Stimulated activated CD4-positive, alpha-beta T cell treated with anti-CD3 and anti-CD28 coated beads, Interleukin-12 subunit alpha, Interleukin-12 subunit beta, amount 100 ng/mL, for 48 hours (primary cell): ENCODE results near the gene ERBB4.
"Not testable (repeated sequence)": the region's sequence is repeated elsewhere in the genome, so short reads cannot be mapped to it uniquely, and the experiment has no call there.

Experiments used
- DNase-seq, 3 donors: peaks; one replicate each; pipeline ENCODE4 v3.0.0-alpha.2; 2020; ENCODE audit warnings: low read depth in 2 of 3, low spot score in 1 of 3

Gene ERBB4

DNA sequence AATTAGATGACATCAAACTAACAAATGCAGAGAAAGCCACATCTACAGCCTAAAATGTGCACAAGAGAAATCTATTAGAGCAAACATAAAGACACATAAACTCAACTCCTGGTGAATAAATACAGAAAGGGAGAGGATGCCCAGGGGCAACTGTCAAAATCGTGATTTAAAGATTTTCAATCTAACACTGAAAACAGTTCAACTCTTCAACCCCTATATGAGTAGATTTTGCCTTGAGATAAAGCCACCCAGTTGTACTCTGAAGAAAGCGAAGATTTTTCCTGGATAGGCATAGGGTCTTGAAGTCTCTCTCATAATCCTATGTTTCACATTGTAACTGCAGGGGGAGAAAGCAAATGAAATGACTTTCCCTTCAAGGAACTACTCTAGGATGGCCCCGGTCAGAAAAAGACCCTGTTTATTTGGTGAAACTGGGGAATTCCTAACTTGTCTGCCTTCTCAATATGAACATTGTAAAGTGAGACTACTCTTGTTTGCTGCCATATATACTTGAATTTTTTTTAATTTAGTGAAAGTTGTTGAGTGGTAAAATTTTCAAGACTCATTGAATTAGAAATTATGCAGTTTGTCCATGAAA is 226.7 kb downstream of the ERBB4 start:
- no peak for DNase-seq

DNA sequence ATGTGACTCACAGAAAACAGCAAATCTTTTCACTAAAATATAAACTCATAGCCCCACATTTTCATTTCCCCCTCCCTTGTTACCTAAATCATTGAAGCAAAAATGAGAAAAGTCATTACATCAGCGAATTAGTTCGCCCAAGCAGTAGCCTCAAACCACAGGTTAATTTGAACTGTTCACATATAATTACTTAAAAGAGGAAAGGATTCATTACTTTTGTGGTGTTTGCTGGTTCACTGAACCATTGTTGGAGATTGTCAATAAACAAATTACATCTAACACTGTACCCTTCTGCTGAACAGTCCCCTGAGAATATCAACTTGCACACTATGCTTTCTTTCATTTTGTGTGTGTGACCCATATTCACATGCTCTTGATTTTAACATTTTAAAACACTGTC is 238.7 kb downstream of the ERBB4 start:
- no peak for DNase-seq

DNA sequence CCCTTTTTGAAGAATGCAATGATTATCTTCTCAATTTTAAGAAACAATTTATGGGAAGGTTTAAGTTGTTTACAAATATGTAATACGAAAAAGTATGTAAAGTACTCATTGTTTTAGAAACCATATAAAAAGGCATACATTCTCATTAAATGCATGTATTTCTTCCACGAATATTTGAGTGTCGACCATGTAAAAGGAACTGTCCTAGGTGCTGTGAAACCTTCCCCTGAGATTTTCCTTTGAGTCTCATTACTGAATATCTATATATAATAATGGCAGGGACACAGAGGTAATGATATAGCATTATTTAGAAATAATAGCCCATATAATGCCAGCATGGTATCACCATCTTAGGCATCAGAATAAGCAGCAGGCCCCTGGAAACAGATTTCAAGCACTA is 239.3 kb downstream of the ERBB4 start:
- DNase-seq = no peak

DNA sequence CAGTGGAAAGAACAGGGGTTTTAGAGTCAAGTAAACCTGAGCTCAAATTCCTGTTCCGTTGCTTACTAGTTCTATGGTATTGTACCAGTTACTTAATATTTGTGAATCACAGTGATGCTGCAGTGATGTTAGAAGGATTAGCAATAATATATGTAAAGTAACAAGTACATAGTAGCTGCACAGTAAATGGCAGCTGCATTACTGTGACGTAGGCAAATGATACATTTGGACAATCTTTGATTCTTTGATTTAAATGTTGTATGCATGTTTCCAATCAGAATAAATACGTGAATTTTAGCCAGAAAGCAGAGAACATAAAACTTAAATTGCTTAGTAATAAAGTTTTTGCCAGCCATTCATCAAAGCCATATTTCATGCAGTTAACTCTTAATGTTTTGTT is 243.0 kb downstream of the ERBB4 start:
- DNase-seq = no peak

DNA sequence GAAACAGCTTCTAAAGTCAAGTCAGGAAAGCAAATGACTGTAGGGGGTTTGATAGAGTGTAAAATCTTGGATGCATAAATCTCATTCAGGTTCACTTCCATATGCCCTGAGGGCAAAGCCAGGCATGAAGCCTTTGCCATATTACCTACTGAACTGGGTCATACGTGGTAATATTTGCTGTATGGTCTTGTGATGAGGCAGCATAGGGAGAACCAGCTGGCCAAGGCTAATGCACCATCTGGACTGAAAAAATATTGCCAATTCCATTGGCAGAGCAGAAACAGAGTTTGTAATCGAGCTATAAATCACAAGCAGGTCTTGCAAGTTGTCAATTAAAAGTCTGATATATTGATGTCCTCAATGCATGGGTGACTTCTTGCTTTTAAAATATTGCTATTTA is 243.8 kb downstream of the ERBB4 start:
- no peak for DNase-seq

DNA sequence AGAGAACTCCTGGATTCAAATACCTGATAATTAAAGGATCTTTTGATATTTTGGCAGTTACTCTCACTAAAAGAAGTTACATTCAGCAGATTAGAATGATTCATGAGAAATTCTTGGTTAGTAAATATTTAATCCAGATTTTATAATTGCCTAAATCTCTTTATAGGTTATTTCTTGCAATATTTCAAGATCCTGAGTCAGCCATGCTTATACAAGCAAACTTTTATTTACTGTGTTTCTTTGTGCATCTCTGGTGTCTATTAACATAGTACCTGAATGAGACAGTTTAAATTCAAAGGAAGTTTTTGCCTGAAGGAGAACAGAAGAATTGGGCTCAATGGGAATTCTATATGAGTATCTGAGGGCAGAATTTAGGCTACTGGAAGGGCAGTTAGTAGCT is 249.3 kb downstream of the ERBB4 start:
- DNase-seq = no peak

DNA sequence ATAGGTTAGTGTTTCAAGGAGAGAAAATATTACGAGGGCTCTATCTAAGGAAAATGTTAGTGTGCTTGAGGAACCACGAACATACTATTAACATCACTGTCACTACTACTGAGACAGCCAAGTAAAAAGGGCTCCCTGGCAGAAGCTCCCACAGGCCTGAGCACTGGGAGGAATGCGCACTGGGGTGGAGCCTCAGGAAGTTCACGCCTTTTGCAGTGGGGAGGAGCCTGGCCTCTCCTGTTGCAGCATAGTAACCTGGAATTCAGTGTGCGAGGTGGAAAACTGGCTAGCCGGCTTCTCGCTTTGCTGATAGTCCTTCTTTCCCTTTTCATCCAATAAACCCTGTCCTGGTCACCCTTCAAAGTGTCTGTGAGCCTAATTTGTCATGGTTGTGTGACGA is 250.3 kb downstream of the ERBB4 start:
- DNase-seq = no peak

DNA sequence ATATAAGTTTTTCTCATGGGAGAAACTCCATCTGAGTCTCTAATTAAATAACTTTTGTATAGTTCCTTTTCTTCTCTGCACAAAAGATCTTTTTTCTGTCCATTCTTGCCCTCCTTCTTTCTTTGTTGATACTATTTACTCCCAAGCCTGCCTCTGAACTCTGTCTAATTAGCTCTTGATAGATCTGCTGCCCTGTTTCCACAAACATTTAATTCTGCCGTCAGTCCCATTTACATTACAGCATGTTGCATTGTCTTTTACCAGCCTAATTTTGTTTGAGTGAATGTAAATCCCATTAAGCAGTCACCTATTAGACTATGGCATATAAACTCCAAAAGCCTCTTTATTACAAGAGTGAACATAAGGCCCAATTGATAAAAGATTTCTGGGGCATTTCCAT is 254.4 kb downstream of the ERBB4 start:
- DNase-seq = no peak

DNA sequence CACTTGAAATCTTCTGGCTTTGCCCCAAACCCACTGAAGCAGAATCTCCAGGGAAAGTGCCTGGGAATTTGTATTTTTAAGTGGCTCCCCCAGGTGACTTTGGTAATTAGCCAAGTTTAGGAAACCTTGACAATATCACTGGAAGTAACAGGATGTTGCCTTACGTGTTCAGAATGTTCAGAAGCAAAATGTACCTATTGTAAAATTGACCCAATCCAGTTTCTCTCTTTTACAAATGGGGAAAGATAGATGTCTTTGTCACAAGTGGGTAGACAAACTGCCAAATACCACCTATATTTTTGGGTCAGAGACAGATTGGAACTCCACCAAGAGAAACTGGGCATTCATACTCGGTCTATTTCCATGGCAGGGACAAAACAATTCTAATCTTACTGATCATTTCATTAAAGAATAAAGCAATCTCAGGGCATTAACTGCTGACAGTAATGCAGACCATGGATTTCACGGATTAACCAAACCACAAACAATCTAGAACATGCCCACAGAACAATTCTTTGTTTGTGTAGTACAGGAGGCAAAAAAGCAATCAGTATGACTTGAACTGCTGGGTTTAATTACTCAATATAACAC is 255.8 kb downstream of the ERBB4 start:
- DNase-seq = no peak

DNA sequence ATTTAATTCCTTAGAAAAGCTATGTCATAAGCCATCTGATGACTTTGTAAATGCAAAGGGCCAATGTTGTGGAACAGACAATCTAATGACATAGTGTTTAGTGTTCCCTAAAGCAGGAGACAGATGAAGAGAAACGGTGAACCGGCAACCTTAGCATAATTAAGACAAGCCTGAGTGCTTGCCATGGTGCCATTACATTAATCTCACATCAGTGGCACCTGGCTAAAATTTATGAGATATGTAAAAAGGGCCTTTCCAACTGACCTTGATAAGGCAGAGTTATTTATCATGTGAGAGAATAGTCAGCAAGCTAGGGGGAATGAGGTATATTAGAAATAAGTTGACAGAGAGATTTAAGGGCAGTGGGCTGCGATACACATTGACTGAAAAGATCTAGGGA is 261.8 kb downstream of the ERBB4 start:
- no peak for DNase-seq

DNA sequence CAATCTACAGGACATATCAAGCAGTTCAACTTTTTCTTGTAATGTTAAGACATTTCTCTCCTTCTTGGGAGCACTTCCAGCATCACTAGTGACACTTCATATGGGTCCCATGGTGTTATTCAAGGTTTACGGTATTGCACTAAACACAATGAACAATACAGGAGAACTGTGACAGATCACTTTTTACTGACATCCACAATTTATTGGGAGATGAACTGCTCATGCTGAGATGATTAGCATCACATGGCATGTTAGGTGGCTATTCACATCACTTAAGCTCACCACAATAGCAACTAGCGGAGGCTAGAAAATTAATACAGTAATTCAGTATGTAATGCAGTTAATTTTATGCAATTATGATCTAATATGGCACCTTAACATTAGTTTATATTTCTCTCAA is 264.4 kb downstream of the ERBB4 start:
- no peak for DNase-seq

DNA sequence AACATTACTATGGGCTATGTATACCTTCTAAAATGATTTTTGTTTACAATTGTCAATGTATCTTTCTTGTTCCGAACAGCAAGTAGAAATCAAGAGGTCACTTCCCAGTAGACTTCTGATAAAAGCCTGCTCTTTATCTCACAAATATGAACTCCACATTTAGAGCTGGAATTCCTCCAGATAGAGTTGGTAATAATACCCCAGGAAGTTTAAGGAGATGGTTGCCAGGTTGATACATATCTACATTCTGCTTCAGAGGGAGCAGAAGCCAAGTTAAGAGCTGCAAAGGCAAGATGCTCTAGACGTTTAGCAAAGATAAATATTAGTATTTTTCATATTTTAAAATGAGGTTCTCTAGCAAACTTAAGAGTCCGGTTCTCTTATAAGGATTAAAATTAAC is 267.0 kb downstream of the ERBB4 start:
- DNase-seq = no peak

DNA sequence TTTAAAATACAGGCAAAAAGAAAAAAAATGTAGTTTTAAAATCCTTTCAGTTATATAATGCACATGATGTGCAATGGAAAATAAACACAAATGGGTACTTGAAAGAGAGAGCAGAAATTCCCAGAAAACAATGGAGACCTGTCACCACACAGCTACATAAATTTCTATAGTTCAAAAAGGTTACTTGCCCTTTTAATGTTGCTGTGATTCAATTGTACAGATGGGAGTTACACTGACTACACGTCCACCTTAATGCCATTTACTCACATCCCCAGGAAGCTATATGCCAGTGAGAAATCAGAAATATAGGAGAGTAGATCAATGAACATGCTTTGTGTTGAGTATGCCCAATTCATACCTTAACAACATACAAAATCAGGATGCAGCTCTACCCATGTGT is 269.6 kb downstream of the ERBB4 start:
- DNase-seq = no peak

DNA sequence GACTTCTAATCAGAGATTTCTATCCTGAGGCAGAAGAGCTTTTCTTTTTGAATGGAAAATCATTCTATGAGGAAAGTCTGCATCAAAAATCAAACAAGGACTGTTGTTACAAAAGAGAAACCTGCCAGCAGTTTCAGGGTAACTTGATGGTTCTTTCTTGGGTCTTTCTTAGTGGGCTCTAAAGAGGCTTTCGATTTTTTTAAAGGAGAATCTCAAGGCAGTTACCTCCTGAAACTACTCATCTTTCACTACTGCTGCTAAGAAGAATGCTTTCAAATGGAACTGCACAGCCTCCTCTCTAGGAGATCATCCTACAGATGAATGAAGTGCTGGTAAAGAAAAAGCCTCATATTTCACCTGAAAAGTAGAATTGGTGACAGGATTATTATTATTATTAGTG is 272.3 kb downstream of the ERBB4 start:
- DNase-seq = no peak

DNA sequence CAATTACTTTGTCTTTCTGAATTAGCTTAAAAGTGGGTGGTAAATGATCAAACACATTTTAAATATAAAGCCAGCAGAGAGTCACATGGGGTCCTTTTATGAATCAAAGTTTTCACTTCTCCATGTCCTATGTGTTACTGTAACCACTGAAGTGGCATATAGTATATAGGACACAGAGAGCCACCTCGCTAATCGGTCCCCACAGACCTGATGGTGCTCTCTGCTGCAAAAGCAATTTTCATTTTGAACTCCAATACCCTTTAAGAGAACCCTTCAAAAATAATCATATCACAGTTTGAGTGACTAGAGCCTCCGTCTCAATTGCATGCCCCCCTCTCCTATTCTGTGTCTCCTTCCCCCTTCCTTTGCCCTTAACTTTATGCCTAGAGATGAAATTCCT is 272.8 kb downstream of the ERBB4 start:
- DNase-seq = no peak

DNA sequence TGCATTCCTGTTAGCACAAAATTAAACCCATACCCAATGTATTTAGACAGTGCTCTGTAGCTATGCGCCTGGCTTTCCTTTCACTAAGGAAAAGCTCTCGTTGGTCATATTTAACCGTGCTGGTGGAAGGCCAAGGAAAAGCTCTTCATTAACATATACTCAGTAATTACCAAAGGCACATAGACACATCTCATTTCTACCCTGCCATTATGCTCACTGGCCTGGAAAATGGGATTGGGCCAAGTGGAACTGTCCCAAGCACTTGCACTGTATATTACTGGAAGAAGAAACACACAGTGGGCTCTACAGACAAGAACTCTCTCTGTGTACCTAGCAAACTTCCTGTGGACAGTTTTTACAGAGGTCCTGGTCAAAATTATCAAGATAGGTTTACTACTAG is 274.4 kb downstream of the ERBB4 start:
- no peak for DNase-seq

DNA sequence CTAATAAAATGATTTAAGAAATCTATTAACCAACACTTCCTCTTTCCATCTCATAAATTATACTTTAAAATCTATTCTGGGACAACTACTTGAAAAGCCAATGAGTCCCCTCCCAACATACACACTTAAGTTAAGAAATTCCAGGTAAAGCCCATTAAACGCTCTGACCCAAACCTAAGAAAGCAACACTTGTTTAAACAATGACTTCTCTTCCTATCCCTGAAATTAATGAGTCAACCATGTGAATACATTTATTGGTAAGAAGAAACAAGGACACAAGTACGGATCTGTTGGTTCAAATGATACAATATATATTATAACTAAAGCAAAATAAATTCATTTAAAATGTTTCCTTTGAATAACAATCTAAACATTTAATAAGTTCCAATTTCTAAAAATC is 279.4 kb downstream of the ERBB4 start:
- DNase-seq = no peak

DNA sequence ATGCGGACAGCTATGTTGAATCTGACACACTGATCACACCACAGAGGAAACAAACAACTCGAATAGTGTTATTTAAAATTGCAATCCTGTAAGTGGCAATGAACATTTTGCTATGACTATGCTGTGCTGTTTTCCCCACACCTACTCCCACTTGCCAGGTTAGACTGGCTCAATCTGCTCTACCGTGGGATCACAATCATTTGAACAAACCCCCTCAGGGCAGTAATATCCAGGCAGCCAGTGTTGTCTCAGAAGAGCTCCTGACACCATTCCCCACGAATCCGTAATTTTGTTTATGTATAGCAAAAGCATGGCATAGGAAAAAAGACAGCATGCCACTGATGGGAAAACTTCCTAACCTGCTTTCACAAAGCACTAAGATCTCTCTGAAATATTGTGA is 284.3 kb downstream of the ERBB4 start:
- DNase-seq = no peak

DNA sequence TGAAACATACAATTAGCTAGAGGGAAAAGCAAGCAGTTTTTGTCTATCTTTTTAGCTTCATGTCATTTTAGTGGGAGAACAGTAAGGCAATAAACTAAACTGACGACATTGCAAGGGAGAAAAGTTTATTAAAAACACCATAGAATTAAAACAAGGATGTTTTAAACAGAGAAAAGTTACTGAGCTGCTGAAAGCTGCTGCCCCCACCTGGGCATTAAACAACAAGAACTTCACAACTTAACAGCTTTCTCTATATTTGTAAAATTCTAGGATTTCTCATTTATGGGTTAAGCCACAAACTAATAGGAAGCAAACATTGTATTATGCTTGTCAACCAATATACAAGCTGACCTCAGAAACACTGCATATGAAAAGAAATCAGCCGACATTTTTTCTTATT is 289.2 kb downstream of the ERBB4 start:
- DNase-seq = no peak

DNA sequence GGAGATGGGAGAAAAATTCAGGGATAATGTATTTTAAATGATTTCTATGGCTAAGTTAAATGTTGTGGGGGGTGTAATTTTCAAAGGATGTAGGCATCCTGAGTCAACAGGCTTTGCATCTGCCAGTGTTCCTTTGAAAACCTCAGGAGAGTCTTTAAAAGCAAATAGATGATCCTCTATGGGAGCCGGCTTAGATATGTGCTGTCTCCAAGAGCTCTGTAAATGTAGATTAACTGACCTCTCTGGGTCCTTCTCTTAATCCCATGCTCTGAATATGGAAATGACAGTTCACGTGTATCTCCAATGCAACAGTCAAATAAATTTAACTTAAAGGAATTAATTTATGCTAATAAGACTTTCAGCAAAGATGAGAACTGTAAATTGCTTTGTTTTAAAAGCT is 292.7 kb downstream of the ERBB4 start:
- DNase-seq = no peak

DNA sequence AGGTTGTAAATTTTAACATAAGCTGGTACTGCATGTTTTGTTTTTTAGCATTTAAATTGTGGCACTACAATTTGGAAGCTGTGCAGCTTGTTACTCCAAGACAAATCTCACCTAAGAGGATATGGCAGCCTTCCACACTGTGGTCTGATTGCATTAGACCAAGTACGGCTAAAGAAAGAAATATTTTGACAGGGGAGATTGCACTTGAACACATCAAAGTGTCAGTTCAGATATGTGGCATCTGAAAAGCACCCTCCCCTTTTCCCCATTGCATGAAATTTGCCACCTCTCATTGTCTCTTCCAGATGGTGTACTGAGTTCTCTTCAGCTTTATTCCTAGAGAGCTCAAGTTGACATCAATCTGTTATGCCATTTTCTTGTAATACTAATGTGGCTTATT is 295.9 kb downstream of the ERBB4 start:
- no peak for DNase-seq

DNA sequence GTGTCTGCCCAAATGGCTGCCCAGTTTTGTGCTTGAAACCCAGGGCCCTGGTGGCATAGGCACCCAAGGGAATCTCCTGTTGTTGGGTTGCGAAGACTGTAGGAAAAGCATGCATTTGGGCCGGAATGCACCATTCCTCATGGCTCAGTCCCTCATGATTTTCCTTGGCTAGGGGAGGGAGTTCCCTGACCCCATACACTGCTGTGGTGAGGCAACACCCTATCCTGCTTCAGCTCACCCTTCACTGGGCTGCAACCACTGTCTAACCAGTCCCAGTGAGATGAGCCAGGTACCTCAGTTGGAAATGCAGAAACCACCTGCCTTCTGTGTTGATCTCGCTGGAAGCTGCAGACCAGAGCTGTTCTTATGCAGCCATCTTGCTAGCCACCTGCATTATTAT is 300.4 kb downstream of the ERBB4 start:
- not testable (repeated sequence) for DNase-seq

DNA sequence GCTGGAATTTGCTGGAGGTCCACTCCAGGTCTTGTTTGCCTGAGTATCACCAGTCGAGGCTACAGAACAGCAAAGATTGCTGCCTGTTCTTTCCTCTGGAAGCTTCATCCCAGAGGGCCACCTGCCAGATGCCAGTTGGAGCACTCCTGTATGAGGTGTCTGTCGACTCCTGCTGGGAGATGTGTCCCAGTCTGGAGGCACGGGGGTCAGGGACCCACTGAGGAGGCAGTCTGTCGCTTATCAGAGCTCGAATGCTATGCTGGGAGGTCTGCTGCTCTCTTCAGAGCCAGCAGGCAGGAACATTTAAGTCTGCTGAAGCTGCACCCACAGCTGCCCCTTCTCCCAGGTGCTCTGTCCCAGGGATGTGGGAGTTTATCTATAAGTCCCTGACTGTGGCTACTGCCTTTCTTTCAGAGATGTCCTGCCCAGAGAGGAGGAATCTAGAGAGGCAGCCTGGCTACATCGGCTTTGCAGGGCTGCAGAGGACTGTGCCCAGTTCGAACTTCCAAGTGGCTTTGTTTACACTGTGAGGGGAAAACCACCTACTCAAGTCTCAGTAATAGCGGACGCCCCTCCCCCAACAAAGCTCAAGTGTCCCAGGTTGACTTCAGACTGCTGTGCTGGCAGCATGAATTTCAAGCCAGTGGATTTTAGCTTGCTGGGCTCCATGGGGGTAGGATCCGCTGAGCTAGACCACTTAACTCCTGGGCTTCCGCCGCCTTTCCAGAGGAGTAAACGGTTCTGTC is 301.1 kb downstream of the ERBB4 start:
- no peak for DNase-seq
